HG02763 (cell line): Measurements from ENCODE around the gene HLA-DRB1.
"Not testable (repeated sequence)": the region's sequence is repeated elsewhere in the genome, so short reads cannot be mapped to it uniquely, and the experiment has no call there.

Experiments used
- ATAC-seq: cut with Tn5 transposase; IDR thresholded peaks from one replicate; pipeline ENCODE4 v1.9.1; 2021; ENCODE audit warnings: mild to moderate bottlenecking, moderate library complexity; ENCODE audit not compliant: unreplicated experiment

Gene HLA-DRB1

DNA sequence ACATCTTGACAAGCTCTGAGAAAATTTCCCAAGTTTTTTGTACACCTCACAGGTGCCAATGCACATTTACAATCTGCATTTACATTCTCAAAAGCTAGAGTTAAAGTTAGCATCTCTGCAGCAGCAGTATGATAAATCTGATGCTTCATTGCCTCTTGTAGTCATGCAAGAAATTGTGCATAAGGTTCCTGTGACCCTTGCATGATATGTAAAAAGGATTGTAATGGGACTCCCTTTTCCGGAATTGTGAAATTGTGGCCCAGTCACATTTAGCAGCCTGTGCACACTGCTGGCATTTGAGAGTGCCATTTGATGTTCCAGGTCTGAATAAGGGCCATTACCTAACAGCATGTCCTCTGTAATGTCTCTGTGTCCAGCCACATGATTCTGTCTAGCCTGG is 24.1 kb downstream of the HLA-DRB1 start:
- ATAC-seq = no peak

DNA sequence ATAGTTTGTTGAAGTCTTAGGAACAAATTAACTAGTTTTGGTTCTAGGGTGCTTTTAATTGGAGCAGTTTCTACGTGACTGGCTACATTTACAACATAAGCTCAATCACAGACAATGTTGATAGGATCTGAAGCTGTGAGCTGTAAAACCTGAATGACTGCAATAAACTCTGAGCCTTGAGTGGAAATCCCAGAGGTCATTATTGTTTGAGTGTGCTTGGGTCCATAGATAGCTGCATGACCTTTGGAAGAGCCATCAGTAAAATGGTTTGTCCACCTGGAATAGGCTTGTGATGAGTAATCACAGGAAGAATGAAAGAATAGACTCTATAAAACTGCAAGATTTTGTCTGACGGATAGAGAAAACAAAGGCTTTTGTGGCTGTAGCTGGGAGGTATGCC is 26.7 kb downstream of the HLA-DRB1 start:
- no peak for ATAC-seq

DNA sequence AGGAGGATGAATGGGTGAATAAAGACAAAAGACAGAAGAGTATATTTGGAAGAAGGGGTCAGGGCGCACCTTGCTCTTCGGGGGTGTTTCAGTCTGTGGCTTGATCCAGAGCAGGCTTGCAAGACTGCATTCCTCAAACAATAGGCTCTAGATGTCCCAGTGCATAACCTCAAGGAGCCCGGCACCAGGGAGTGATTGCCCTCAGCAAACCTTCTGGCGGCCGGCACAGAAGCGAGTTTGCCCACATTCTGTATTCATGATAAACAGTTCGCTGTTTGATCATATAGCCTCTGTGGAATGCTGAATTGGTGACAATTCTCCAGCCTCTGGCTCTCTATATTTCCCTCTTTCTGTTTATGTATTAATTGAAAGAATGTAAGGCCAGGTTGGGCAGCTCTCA is 29.9 kb downstream of the HLA-DRB1 start:
- ATAC-seq = no peak

- no peak for ATAC-seq
Measured at GRCh38 chr6:32558426-32559057, 31.1 kb downstream of the HLA-DRB1 start.

- ATAC-seq = no peak
Measured at GRCh38 chr6:32554116-32554965, 35.3 kb downstream of the HLA-DRB1 start.

GRCh38 chr6:32553037-32553742 is 36.5 kb downstream of the HLA-DRB1 start:
- ATAC-seq = no peak

DNA sequence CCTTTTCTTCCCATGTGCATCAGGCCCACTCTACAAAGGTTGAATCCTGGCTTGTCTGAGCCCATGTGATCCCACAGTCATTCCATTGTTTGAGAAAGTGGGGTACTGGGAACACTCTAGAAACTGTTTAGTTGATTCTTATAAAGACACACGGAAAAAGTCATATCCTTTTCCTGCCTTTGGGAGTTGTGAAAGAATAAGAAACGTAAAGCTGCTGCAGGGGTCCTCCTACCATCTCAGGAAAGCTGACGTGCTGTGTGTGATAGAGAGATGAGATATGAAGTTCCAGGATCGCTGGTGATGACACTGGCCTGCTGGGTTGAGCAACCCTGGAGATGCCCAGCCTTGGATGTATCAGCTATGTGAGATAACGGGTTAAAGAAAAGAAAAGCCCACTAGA is 38.2 kb downstream of the HLA-DRB1 start:
- ATAC-seq = no peak

DNA sequence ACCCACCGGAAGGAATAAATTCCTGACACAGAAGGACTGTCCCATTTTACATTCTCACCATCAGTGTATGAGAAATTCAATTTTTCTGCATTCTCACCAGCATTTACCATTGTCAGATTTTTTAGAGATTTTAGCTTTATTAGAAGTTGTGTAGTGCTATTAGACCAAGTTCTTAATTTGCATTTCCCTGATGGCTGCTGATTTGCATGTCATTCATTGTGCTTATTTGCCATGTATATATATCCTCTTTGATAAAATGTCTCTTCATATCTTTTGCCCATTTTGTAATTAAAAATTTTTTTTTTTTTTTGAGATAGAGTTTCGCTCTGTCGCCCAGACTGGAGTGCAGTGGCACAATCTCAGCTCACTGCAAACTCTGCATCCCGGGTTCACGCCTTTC is 49.8 kb downstream of the HLA-DRB1 start:
- no peak for ATAC-seq

DNA sequence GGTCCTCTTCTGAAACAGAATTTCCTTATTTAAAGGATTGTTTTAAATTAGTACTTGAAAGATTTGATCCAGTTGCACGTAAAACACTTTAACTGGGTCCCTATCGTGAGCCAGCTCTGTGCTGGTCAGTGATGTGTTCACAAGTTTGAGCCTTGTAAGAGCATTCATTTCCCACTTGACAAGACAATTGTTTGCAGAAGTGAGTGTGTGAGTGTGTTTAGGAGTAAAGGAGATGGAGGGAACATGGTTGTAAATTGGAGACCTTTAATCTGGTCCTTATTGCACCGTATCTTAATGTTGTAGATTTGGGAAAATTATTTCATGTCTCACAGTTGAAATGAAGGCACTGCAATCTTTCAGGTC is 59.2 kb downstream of the HLA-DRB1 start:
- ATAC-seq = not testable (repeated sequence)

- no peak for ATAC-seq
Measured at GRCh38 chr6:32529697-32530430, 59.8 kb downstream of the HLA-DRB1 start, which contains the start of gene HLA-DRB5. Gene HLA-DRB5 (minus strand): TSS chr6:32530287. CDS start chr6:32530224, 63 bp downstream.
